Suprapubic skin (tissue), 4 donors: ENCODE results near the gene SF3B5. TPM values are rescaled to one million over a fixed set of nuclear protein-coding genes. Genes with fewer than 3 reads are reported as not detected.

ENCODE experiments used
- DNase-seq, 2 donors: peaks; one replicate each; pipeline ENCODE4 v3.0.0-alpha.2; 2019; ENCODE audit warnings: low spot score in 2 of 2
- H3K27ac ChIP-seq: fragments of 200-600 bp; sonication (generic); one replicate; pipeline ENCODE4 v1.5.1; 2019
- H3K27me3 ChIP-seq: fragments of 200-600 bp; sonication (generic); one replicate; pipeline ENCODE4 v1.5.1; 2019
- H3K36me3 ChIP-seq: fragments of 200-600 bp; sonication (generic); one replicate; pipeline ENCODE4 v1.5.1; 2019
- H3K4me1 ChIP-seq: fragments of 200-600 bp; sonication (generic); one replicate; pipeline ENCODE4 v1.5.1; 2019
- H3K4me3 ChIP-seq: fragments of 200-600 bp; sonication (generic); one replicate; pipeline ENCODE4 v1.5.1; 2019; ENCODE audit warnings: mild to moderate bottlenecking
- H3K9me3 ChIP-seq: fragments of 200-600 bp; sonication (generic); one replicate; pipeline ENCODE4 v1.5.1; 2019
- EP300 ChIP-seq: sonication (generic); formaldehyde crosslinking; IDR thresholded peaks from one replicate; pipeline ENCODE4 v1.6.1; 2017; ENCODE audit warnings: antibody characterized with exemption
- POLR2A ChIP-seq, 2 donors: fragments of 450-650 bp; IDR thresholded peaks; one replicate each; pipeline ENCODE4 v1.6.1; 2017; ENCODE audit warnings: antibody characterized with exemption in 2 of 2, mild to moderate bottlenecking in 2 of 2, moderate library complexity in 2 of 2
- POLR2AphosphoS5 ChIP-seq, 3 donors: sonication (generic); formaldehyde crosslinking; IDR thresholded peaks; one replicate each; pipeline ENCODE4 v1.6.1; 2017; ENCODE audit warnings: antibody characterized with exemption in 3 of 3
- WGBS: methylation state at CpG from one replicate; pipeline ENCODE4 v1.1.5; 2018; 5-methylcytosine and 5-hydroxymethylcytosine counted together
- total RNA-seq, 4 donors: library from RNA; depleted of rRNA; stranded (reverse); fragments of >200 nt; gene quantifications; one replicate each; pipeline ENCODE4 v1.1.0, GENCODE V29; 2016
- TF ChIP-seq, protein P1 (sequence below), 2 donors: fragments of 200-600 bp in 1 of 2; fragments of 450-650 bp in 1 of 2; sonication (generic) in 1 of 2; IDR thresholded peaks; one replicate each; pipeline ENCODE4 v1.5.1; 2016 to 2019; ENCODE audit warnings: antibody characterized with exemption in 2 of 2, mild to moderate bottlenecking in 1 of 2, moderate library complexity in 1 of 2

The SF3B5 gene
- 100 to 1,000 TPM; 111 to 218 (median 173) TPM for total RNA-seq

DNA sequence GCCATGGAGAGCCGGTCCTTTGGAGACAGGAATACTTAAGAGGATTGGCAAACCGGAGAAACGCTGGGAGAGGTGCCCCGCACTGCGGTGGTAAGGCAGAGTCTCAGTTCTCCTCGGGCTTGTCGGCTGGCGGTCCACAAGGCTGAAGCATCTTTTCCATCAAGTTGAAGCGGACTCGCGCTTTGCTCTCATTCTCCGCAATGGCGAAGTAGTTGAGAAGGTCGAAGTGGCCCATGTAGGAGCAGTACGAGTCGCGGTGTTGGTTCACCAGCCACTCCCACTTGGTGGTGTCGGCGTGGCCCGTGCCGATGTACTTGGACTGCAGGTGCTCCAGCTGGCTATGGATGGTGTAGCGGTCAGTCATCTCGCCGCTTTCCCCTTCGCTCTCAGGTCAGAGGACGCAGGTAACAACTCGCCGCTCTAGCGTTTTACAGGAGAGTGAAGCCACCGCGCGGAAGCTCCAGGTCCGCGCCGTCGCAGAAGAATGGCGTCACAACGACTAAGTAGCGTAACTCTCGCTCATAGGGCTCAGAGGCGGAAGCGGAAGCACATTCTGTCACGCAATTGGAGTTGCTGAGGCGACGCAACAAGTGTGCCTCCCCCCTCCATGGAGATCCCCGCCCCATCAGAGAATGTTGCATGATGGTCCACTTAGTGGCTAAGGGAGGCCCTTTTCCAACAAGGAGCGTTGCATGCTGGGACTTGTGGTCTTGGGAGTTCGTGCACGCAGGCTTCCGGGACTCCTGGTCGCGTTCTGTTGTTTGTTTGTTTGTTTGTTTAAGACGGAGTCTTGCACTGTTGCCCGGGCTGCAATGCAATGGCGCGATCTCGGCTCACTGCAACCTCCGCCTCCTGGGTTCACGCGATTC is at the start of gene SF3B5:
Gene SF3B5 (minus strand): TSS at position 440 of the 869 bp plus-strand sequence. CDS start 76 bp downstream, at position 364.
- WGBS = 0% methylated on average over 26 of the region's 60 CpGs
- H3K36me3 ChIP-seq = no peaks in the 10 kb centered on the region
- no peaks in the 10 kb centered on the region for H3K27me3 ChIP-seq
- H3K4me1 ChIP-seq = peaks cover 24% of the 10 kb centered on the region
- peak within 1 kb of the TSS; percentile 68 for H3K4me3 ChIP-seq
- peak; percentile 98 to 99 for DNase-seq
- TF ChIP-seq POLR2A (IDR thresholded peaks at IDR 0.05) = peak in 1 of 2 donors; percentile 87
- TF ChIP-seq, protein P1, sequence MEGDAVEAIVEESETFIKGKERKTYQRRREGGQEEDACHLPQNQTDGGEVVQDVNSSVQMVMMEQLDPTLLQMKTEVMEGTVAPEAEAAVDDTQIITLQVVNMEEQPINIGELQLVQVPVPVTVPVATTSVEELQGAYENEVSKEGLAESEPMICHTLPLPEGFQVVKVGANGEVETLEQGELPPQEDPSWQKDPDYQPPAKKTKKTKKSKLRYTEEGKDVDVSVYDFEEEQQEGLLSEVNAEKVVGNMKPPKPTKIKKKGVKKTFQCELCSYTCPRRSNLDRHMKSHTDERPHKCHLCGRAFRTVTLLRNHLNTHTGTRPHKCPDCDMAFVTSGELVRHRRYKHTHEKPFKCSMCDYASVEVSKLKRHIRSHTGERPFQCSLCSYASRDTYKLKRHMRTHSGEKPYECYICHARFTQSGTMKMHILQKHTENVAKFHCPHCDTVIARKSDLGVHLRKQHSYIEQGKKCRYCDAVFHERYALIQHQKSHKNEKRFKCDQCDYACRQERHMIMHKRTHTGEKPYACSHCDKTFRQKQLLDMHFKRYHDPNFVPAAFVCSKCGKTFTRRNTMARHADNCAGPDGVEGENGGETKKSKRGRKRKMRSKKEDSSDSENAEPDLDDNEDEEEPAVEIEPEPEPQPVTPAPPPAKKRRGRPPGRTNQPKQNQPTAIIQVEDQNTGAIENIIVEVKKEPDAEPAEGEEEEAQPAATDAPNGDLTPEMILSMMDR (IDR thresholded peaks at IDR 0.05) = no peak
- TF ChIP-seq POLR2AphosphoS5 (IDR thresholded peaks at IDR 0.05) = peak; percentile 76 to 98 (median 83)
- no peak for TF ChIP-seq EP300
- no peaks in the 10 kb centered on the region for H3K9me3 ChIP-seq
- peak within 1 kb of the TSS; percentile 80 for H3K27ac ChIP-seq

GRCh38 chr6:144144996-144145395 is 49.6 kb upstream of the SF3B5 start:
- no peak overlapping the region for H3K27ac ChIP-seq
- H3K9me3 ChIP-seq = no peaks in the 10 kb centered on the region
- 64% methylated on average over 1 of the region's 1 CpG for WGBS
- H3K36me3 ChIP-seq = no peaks in the 10 kb centered on the region
- H3K4me1 ChIP-seq = peaks cover 7% of the 10 kb centered on the region
- H3K27me3 ChIP-seq = no peaks in the 10 kb centered on the region
- no peak overlapping the region for H3K4me3 ChIP-seq
- DNase-seq = no peak
- TF ChIP-seq, protein P1 (IDR thresholded peaks at IDR 0.05) = no peak
- TF ChIP-seq POLR2AphosphoS5 (IDR thresholded peaks at IDR 0.05) (no peak), POLR2A (IDR thresholded peaks at IDR 0.05) (no peak), EP300 (no peak)

DNA sequence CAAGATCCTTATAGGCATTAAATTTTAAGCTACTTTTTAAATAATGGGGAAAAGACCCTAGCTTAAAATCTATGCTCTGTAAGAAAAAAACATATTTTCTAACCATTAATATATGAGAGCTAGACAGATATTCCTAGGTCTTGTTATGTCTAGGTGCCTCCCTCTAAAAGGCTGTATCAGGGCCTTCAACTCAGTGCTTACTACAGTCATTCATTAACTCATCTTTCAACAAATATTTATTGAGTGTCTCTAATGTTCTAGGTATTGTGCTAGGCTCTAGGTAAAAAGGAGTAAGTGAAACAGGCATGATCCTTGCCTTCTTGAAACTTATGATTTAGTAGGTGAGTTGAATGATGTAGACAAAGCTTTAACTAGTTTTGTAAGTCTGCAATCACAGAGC is 48.5 kb upstream of the SF3B5 start:
- Histone ChIP-seq H3K27ac (no peak overlapping the region), H3K9me3 (no peaks in the 10 kb centered on the region), H3K36me3 (no peaks in the 10 kb centered on the region), H3K27me3 (no peaks in the 10 kb centered on the region), H3K4me3 (no peak overlapping the region), H3K4me1 (no peaks in the 10 kb centered on the region)
- TF ChIP-seq POLR2AphosphoS5 (IDR thresholded peaks at IDR 0.05) (no peak), EP300 (no peak), POLR2A (IDR thresholded peaks at IDR 0.05) (no peak)
- TF ChIP-seq, protein P1 (IDR thresholded peaks at IDR 0.05) = no peak
- DNase-seq = no peak

DNA sequence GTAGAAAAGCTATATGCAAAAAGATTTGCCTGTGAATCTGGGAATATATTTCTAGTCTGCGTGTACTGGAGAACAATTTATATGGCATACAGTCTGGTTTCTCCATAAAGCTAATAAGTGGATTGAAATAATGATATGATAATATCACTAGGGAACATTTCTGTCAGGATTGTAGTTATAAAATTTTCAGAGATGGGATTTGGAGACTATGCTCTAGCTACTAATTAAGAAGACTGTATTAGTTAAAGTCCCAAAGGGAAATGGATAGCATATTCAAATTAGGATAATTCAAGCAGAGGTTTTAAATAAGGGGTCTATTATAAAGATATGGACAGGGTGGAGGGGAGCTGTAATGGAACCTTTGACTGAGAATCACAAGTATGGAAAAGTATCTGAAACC is 47.7 kb upstream of the SF3B5 start:
- WGBS = 94% methylated on average over 1 of the region's 1 CpG
- Histone ChIP-seq H3K27ac (no peak overlapping the region), H3K9me3 (no peaks in the 10 kb centered on the region), H3K27me3 (no peaks in the 10 kb centered on the region), H3K36me3 (no peaks in the 10 kb centered on the region), H3K4me1 (no peaks in the 10 kb centered on the region), H3K4me3 (no peak overlapping the region)
- DNase-seq = no peak
- TF ChIP-seq, protein P1 (IDR thresholded peaks at IDR 0.05) = no peak
- TF ChIP-seq POLR2AphosphoS5 (IDR thresholded peaks at IDR 0.05) (no peak), POLR2A (IDR thresholded peaks at IDR 0.05) (no peak), EP300 (no peak)

DNA sequence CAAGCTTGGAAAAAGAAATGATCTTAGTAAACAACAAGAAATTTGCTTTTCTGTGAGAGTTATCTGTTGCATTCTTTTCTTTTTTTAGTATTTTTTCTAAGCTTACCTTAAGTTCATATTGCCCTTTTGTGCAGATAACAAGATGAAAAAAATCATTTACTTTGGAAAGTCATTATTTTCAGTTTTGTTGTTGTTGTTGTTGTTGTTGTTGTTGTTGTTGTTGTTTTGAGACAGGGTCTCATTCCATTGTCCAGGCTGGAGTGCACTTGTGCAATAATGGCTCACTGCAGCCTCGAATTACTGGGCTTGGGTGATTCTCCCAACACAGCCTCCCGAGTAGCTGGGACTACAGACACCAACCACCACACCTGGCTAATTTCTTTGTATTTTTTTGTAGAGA is 46.1 kb upstream of the SF3B5 start:
- H3K4me3 ChIP-seq = no peak overlapping the region
- WGBS = 79% methylated on average over 2 of the region's 2 CpGs

More for the DNA sequence above, 46.1 kb upstream of the SF3B5 start:
- DNase-seq = no peak
- no peaks in the 10 kb centered on the region for H3K4me1 ChIP-seq
- TF ChIP-seq EP300 (no peak), POLR2A (IDR thresholded peaks at IDR 0.05) (no peak), POLR2AphosphoS5 (IDR thresholded peaks at IDR 0.05) (no peak)
- TF ChIP-seq, protein P1 (IDR thresholded peaks at IDR 0.05) = no peak
- H3K36me3 ChIP-seq = no peaks in the 10 kb centered on the region
- no peak overlapping the region for H3K27ac ChIP-seq
- H3K27me3 ChIP-seq = no peaks in the 10 kb centered on the region
- H3K9me3 ChIP-seq = no peaks in the 10 kb centered on the region
